Lower leg skin (tissue), 3 donors: ENCODE results near the gene SH3RF3.

Experiments
- POLR2A ChIP-seq, 2 donors: fragments of 450-650 bp; IDR thresholded peaks; one replicate each; pipeline ENCODE4 v1.6.1; 2016 to 2017; ENCODE audit warnings: antibody characterized with exemption in 2 of 2, mild to moderate bottlenecking in 1 of 2, moderate library complexity in 1 of 2
- TF ChIP-seq, protein P1 (sequence below), 3 donors: fragments of 450-650 bp; IDR thresholded peaks; one replicate each; pipeline ENCODE4 v1.5.1; 2016; ENCODE audit warnings: antibody characterized with exemption in 3 of 3, mild to moderate bottlenecking in 3 of 3, moderate library complexity in 2 of 3

DNA sequence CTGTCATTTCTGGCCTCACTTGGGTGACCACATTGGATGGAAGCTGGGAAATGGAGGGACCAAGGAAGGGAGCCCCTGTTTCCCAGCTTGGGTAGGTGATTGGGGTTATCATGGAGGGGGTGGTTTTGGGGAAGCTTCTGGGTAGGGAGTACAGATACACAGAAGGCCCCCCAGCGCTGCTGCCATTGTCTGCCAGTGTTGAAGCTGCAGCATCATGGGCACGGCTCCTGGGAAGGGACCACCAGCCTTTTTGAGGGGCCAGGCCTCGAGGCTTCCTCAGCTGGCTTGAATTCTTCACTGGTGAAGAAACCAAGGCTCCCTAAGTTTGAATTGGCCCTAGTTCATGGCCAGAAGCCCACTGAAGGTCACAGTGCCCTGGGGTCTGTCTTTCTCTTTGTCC is 25.2 kb downstream of the SH3RF3 start:
- TF ChIP-seq, protein P1, sequence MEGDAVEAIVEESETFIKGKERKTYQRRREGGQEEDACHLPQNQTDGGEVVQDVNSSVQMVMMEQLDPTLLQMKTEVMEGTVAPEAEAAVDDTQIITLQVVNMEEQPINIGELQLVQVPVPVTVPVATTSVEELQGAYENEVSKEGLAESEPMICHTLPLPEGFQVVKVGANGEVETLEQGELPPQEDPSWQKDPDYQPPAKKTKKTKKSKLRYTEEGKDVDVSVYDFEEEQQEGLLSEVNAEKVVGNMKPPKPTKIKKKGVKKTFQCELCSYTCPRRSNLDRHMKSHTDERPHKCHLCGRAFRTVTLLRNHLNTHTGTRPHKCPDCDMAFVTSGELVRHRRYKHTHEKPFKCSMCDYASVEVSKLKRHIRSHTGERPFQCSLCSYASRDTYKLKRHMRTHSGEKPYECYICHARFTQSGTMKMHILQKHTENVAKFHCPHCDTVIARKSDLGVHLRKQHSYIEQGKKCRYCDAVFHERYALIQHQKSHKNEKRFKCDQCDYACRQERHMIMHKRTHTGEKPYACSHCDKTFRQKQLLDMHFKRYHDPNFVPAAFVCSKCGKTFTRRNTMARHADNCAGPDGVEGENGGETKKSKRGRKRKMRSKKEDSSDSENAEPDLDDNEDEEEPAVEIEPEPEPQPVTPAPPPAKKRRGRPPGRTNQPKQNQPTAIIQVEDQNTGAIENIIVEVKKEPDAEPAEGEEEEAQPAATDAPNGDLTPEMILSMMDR (IDR thresholded peaks at IDR 0.05): no peak
- no peak for TF ChIP-seq POLR2A (IDR thresholded peaks at IDR 0.05)
